Liver (tissue), 9 donors: ENCODE data around the gene ZNF839. TPM values are rescaled to one million over a fixed set of nuclear protein-coding genes. Genes with fewer than 3 reads are reported as not detected.

Source experiments
- DNase-seq: peaks from one replicate; pipeline ENCODE4 v3.0.0-alpha.2; 2017; ENCODE audit warnings: low spot score
- H3K27ac ChIP-seq, 2 donors: one replicate each; pipeline ENCODE4 v1.7.0; 2013; ENCODE audit warnings: inconsistent platforms in 2 of 2, low read length in 2 of 2, control low read depth in 1 of 2, low read depth in 1 of 2, mild to moderate bottlenecking in 1 of 2
- H3K27me3 ChIP-seq, 4 donors: one replicate each; pipeline versions ENCODE4 v1.6.1 to v1.7.0; 2013; ENCODE audit warnings: low read length in 3 of 4, inconsistent platforms in 1 of 4, mild to moderate bottlenecking in 1 of 4, moderate library complexity in 1 of 4; ENCODE audit not compliant: control insufficient read depth in 4 of 4, insufficient read depth in 4 of 4
- H3K36me3 ChIP-seq, 4 donors: one replicate each; pipeline versions ENCODE4 v1.6.1 to v1.7.0; 2013; ENCODE audit warnings: low read length in 3 of 4, mild to moderate bottlenecking in 3 of 4, low read depth in 1 of 4, moderate library complexity in 1 of 4; ENCODE audit not compliant: control insufficient read depth in 4 of 4, insufficient read depth in 3 of 4
- H3K4me1 ChIP-seq, 4 donors: one replicate each; pipeline versions ENCODE4 v1.6.1 to v1.7.0; 2013; ENCODE audit warnings: low read length in 3 of 4, mild to moderate bottlenecking in 3 of 4, moderate library complexity in 1 of 4; ENCODE audit not compliant: control insufficient read depth in 4 of 4, insufficient read depth in 4 of 4
- H3K4me3 ChIP-seq, 3 donors: one replicate each; pipeline versions ENCODE4 v1.6.1 to v1.7.0; 2013; ENCODE audit warnings: low read length in 3 of 3, control low read depth in 1 of 3, low read depth in 1 of 3, mild to moderate bottlenecking in 1 of 3
- H3K9ac ChIP-seq, 2 donors: one replicate each; pipeline ENCODE4 v1.7.0; 2013; ENCODE audit warnings: low read length in 2 of 2, mild to moderate bottlenecking in 2 of 2, moderate library complexity in 2 of 2, control low read depth in 1 of 2, low read depth in 1 of 2
- H3K9me3 ChIP-seq, 4 donors: one replicate each; pipeline versions ENCODE4 v1.6.1 to v1.7.0; 2013; ENCODE audit warnings: low read length in 3 of 4; ENCODE audit not compliant: control insufficient read depth in 4 of 4
- FOXA1 ChIP-seq: IDR thresholded peaks from 2 replicates; pipeline ENCODE4 v1.6.1; 2016; ENCODE audit warnings: antibody characterized with exemption
- GABPA ChIP-seq, 2 donors: IDR thresholded peaks in 1 of 2; conservative IDR thresholded peaks in 1 of 2; 2 replicates each; pipeline ENCODE4 v1.6.1; 2016; ENCODE audit warnings: antibody characterized with exemption in 2 of 2, mild to moderate bottlenecking in 1 of 2, moderate library complexity in 1 of 2
- HNF4A ChIP-seq, 2 donors: conservative IDR thresholded peaks; 2 replicates each; pipeline ENCODE4 v1.6.1; 2016; ENCODE audit warnings: antibody characterized with exemption in 2 of 2, mild to moderate bottlenecking in 2 of 2
- JUND ChIP-seq, 2 donors: IDR thresholded peaks; 2 replicates each; pipeline ENCODE4 v1.6.1; 2016; ENCODE audit warnings: antibody characterized with exemption in 2 of 2
- REST ChIP-seq: IDR thresholded peaks from 2 replicates; pipeline ENCODE4 v1.6.1; 2016; ENCODE audit warnings: antibody characterized with exemption, mild to moderate bottlenecking
- RXRA ChIP-seq, 2 donors: IDR thresholded peaks; 2 replicates each; pipeline ENCODE4 v1.6.1; 2017 to 2018; ENCODE audit warnings: antibody characterized with exemption in 2 of 2, mild to moderate bottlenecking in 1 of 2
- SP1 ChIP-seq: IDR thresholded peaks from 2 replicates; pipeline ENCODE4 v1.6.1; 2018; ENCODE audit warnings: antibody characterized with exemption, mild to moderate bottlenecking
- YY1 ChIP-seq: IDR thresholded peaks from 2 replicates; pipeline ENCODE4 v1.6.1; 2016; ENCODE audit warnings: antibody characterized with exemption, mild to moderate bottlenecking
- ZBTB33 ChIP-seq: IDR thresholded peaks from 2 replicates; pipeline ENCODE4 v1.6.1; 2016; ENCODE audit warnings: antibody characterized with exemption
- WGBS: extraction: QIAGEN DNeasy Blood & Tissue Kit; methylation state at CpG from one replicate; pipeline ENCODE4 v1.1.7; 2013; 5-methylcytosine and 5-hydroxymethylcytosine counted together
- polyA plus RNA-seq, 2 donors: library from polyadenylated mRNA; stranded (reverse) in 1 of 2; unstranded in 1 of 2; fragments of 200-250 nt in 1 of 2; fragments of >200 nt in 1 of 2; fragmentation: Nextera tagmentation in 1 of 2; extraction: Ambion mirVana in 1 of 2; gene quantifications; one replicate each; pipeline versions ENCODE4 v1.2.1 to v1.2.3, GENCODE V29; 2013 to 2015
- total RNA-seq, 2 donors: library from RNA; depleted of rRNA; stranded (reverse); fragments of >200 nt; gene quantifications; one replicate each; pipeline ENCODE4 v1.2.3, GENCODE V29; 2014
- donor health status: healthy.
- donor health status: healthy.
- donor health status: healthy.
- donor health status: healthy.
- donor health status: healthy.

The ZNF839 gene
- total RNA-seq: 1 to 10 TPM; 5.3 to 5.6 TPM
- polyA plus RNA-seq: 1 to 10 TPM; 3.1 to 3.3 TPM

DNA sequence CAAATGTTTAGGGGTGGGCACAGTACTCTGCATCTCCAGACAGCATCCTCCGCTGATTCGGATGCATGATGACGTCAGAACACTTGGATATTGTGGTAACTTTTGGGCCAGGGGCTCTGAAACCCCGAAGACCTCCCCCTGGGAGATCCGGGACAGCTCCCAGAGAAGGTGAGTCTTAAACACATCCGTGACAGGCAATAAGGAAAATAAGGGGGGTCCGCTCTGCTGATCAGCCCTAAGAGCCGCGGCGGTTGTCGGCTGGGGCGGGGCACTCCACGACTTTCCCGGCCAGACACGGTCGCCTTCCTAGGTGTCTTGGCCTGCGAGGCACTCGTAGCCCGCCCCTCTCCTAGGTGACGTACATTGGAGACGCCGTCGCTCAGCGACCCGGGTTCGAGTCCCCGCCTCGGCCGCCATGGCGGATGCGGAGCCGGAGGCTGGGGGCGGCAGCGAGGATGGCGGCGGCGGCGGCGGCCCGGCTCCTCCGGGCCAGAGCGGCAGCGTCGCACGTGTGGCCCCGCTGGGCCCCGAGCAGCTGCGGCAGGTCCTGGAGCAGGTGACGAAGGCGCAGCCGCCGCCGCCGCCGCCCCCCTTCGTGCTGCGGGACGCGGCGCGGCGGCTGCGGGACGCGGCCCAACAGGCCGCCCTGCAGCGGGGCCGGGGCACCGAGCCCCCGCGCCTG is at the start of gene ZNF839:
Gene ZNF839 (plus strand): TSS at position 396 of the 682 bp plus-strand sequence. CDS start 20 bp downstream, at position 416.
- H3K9me3 ChIP-seq: no peaks in the 10 kb centered on the region
- H3K4me3 ChIP-seq: peak within 1 kb of the TSS; percentile 80 to 91 (median 87)
- DNase-seq: peak; percentile 96
- WGBS: under 1% methylated on average over 71 of the region's 71 CpGs
- H3K9ac ChIP-seq: peak within 1 kb of the TSS; percentile 83 to 92
- no peaks in the 10 kb centered on the region for H3K27me3 ChIP-seq
- peak within 1 kb of the TSS; percentile 76 to 91 for H3K27ac ChIP-seq
- TF ChIP-seq GABPA (IDR thresholded peaks at IDR 0.05 in 1 of 2, conservative IDR thresholded peaks at IDR 0.05 in 1 of 2) (no peak), YY1 (peak; percentile 93), REST (peak; percentile 24), RXRA (IDR thresholded peaks at IDR 0.05) (peak; percentile 22 to 25), JUND (IDR thresholded peaks at IDR 0.05) (peak; percentile 21 to 69), FOXA1 (no peak), SP1 (peak; percentile 38), ZBTB33 (peak; percentile 66)
- H3K4me1 ChIP-seq: peaks cover 6 to 52% (median 39%) of the 10 kb centered on the region in 4 donors
- no peaks in the 10 kb centered on the region for H3K36me3 ChIP-seq

GRCh38 chr14:102272392-102272791 is 47.2 kb upstream of the ZNF839 start:
- no peak overlapping the region for H3K9ac ChIP-seq
- no peaks in the 10 kb centered on the region for H3K9me3 ChIP-seq
- TF ChIP-seq SP1: no peak
- H3K36me3 ChIP-seq: no peaks in the 10 kb centered on the region
- no peak for DNase-seq
- no peak overlapping the region for H3K27ac ChIP-seq
- 95% methylated on average over 5 of the region's 5 CpGs for WGBS
- no peaks in the 10 kb centered on the region for H3K27me3 ChIP-seq
- no peaks in the 10 kb centered on the region for H3K4me1 ChIP-seq
- H3K4me3 ChIP-seq: no peak overlapping the region

GRCh38 chr14:102275866-102276265 is 43.7 kb upstream of the ZNF839 start:
- Histone ChIP-seq H3K9me3 (no peaks in the 10 kb centered on the region), H3K27ac (no peak overlapping the region), H3K9ac (no peak overlapping the region), H3K36me3 (peaks cover 0 to 2% (median 0%) of the 10 kb centered on the region in 4 donors), H3K4me1 (no peaks in the 10 kb centered on the region), H3K27me3 (no peaks in the 10 kb centered on the region), H3K4me3 (no peak overlapping the region)
- no peak for TF ChIP-seq HNF4A (conservative IDR thresholded peaks at IDR 0.05)
- no peak for TF ChIP-seq FOXA1
- TF ChIP-seq ZBTB33: no peak
- no peak for DNase-seq
- over 99% methylated on average over 7 of the region's 7 CpGs for WGBS
